HCT116 (cell line): Measurements from ENCODE around the gene TIMM44.

Source experiments
- CBX3 ChIP-seq: IDR thresholded peaks from 2 replicates; pipeline ENCODE4 v1.6.1; 2012; ENCODE audit warnings: low read depth
- EGR1 ChIP-seq: IDR thresholded peaks from 2 replicates; pipeline ENCODE4 v1.6.1; 2012; ENCODE audit warnings: low read depth
- EZH2 ChIP-seq: fragments of 200-600 bp; sonication (generic); IDR thresholded peaks from 2 replicates; pipeline ENCODE4 v1.6.1; 2017; ENCODE audit warnings: antibody characterized with exemption, mixed run types
- EZH2phosphoT487 ChIP-seq: fragments of 200-600 bp; IDR thresholded peaks from 2 replicates; pipeline ENCODE4 v1.6.1; 2018; ENCODE audit warnings: antibody characterized with exemption, borderline replicate concordance
- POLR2AphosphoS5 ChIP-seq: IDR thresholded peaks from 2 replicates; pipeline ENCODE4 v1.6.1; 2011; ENCODE audit warnings: mild to moderate bottlenecking, low read depth, low read length, moderate library complexity
- ZFX ChIP-seq: fragments of 450-650 bp; IDR thresholded peaks from 2 replicates; pipeline ENCODE4 v1.6.1; 2017
- ZNF274 ChIP-seq: fragments of 200-500 bp; sonication (Bioruptor generic); IDR thresholded peaks from 2 replicates; pipeline ENCODE4 v1.6.1; 2014; ENCODE audit warnings: mild to moderate bottlenecking, low read depth, low read length, inconsistent platforms
- TF ChIP-seq, protein P1 (sequence below), 3 experiments: fragments of 200-600 bp in 1 of 3; sonication (generic) in 1 of 3; IDR thresholded peaks in 2 of 3; conservative IDR thresholded peaks in 1 of 3; 2 replicates each; pipeline ENCODE4 v1.5.1; 2012 to 2017; ENCODE audit warnings: low read depth in 2 of 3, low read length in 2 of 3, antibody characterized with exemption in 1 of 3, borderline replicate concordance in 1 of 3, control low read depth in 1 of 3, mild to moderate bottlenecking in 1 of 3, mixed read lengths in 1 of 3, mixed run types in 1 of 3, moderate library complexity in 1 of 3; ENCODE audit not compliant: insufficient read depth in 1 of 3

GRCh38 chr19:7977021-7977722 is 33.7 kb upstream of the TIMM44 start:
- TF ChIP-seq ZFX (no peak), ZNF274 (no peak), CBX3 (no peak), EGR1 (no peak), EZH2phosphoT487 (no peak), POLR2AphosphoS5 (no peak), EZH2 (no peak)
- TF ChIP-seq, protein P1, sequence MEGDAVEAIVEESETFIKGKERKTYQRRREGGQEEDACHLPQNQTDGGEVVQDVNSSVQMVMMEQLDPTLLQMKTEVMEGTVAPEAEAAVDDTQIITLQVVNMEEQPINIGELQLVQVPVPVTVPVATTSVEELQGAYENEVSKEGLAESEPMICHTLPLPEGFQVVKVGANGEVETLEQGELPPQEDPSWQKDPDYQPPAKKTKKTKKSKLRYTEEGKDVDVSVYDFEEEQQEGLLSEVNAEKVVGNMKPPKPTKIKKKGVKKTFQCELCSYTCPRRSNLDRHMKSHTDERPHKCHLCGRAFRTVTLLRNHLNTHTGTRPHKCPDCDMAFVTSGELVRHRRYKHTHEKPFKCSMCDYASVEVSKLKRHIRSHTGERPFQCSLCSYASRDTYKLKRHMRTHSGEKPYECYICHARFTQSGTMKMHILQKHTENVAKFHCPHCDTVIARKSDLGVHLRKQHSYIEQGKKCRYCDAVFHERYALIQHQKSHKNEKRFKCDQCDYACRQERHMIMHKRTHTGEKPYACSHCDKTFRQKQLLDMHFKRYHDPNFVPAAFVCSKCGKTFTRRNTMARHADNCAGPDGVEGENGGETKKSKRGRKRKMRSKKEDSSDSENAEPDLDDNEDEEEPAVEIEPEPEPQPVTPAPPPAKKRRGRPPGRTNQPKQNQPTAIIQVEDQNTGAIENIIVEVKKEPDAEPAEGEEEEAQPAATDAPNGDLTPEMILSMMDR (IDR thresholded peaks at IDR 0.05 in 2 of 3, conservative IDR thresholded peaks at IDR 0.05 in 1 of 3; ENCODE audit: borderline replicate concordance in 1 of 3, insufficient read depth in 1 of 3, low read depth in 2 of 3, low read length in 2 of 3) = no peak
